Fibroblast of mammary gland (primary cell): ENCODE data around the gene PALM.
"Not testable (repeated sequence)": the region's sequence is repeated elsewhere in the genome, so short reads cannot be mapped to it uniquely, and the experiment has no call there.

Source experiments
- DNase-seq: peaks from one replicate; pipeline ENCODE4 v3.0.0-alpha.2; 2010; ENCODE audit warnings: low read depth
- H3K4me3 ChIP-seq: 2 replicates; pipeline ENCODE4 v1.5.1; 2011; ENCODE audit warnings: low read depth, mild to moderate bottlenecking, low read length, moderate library complexity; ENCODE audit not compliant: control insufficient read depth
- CTCF ChIP-seq: conservative IDR thresholded peaks from 2 replicates; pipeline ENCODE4 v1.5.1; 2011; ENCODE audit warnings: low read depth, low read length, inconsistent platforms; ENCODE audit not compliant: control insufficient read depth, insufficient read depth

Gene PALM

GRCh38 chr19:687569-688166 lies 21.1 kb upstream of the PALM start:
- DNase-seq = no peak
- H3K4me3 ChIP-seq = no peak overlapping the region
- no peak for TF ChIP-seq CTCF

GRCh38 chr19:688214-688613 lies 20.5 kb upstream of the PALM start:
- no peak for DNase-seq
- H3K4me3 ChIP-seq = no peak overlapping the region
- TF ChIP-seq CTCF = no peak

GRCh38 chr19:688992-689391 lies 19.7 kb upstream of the PALM start:
- no peak for TF ChIP-seq CTCF
- no peak for DNase-seq
- H3K4me3 ChIP-seq = no peak overlapping the region

DNA sequence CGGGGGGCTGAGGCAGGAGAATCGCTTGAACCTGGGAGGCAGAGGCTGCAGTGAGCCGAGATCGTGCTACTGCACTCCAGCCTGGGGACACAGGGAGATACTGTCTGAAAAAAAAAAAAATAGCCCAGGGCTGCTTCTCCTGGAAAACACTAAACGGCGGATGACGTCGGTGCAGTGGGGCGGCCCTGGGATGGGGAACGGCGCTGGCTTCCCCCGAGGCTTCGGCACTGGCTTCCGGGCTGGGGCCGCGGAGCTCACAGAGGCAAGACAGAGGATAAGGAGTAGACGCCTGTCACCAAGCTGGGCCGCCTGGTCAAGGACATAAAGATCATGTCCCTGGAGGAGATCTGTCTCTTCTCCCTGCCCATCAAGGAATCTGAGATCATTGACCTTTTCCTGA lies 18.5 kb upstream of the PALM start:
- no peak for TF ChIP-seq CTCF
- no peak for DNase-seq
- H3K4me3 ChIP-seq = no peak overlapping the region

DNA sequence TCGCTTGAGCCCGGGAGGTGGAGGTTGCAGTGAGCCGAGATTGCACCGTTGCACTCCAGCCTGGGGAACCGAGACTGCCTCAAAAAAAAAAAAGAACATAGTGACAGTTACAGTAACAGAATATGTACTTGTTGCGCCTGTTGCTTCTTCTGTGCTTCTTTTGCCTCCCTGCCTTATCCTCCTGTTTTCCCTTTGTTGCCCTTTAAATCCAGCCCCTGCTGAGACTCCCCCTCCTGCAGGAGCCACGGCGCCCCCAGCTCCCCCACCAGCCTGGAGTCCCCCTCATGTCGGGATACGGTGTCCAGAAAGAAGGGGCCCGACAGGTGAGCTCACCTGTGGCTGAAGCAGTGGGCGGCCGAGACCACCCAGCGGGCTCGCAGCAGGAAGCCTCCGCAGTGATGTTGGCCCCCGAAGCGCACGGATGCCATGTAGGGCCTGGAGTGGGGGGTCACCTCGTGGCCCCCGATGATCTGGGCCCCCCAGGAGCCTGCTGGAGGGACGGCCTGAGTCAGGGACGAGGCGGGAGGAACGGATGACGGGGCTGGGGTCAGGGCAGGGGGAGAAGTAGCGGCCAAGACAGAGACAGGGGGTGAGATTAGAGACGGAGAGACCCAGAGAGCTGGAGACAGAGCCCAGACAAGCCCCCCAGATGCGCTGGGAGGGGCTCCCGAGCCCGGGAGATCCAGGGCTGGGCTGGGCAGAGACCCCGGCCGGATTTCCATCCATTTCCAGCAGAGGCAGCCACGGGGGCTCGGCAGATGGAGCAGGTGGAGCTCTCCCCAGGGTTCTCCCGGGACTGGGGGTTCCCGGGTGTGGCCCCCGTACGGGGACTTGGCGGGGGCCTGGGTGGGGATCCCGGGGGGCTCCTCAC lies 14.0 kb upstream of the PALM start:
- DNase-seq = no peak
- H3K4me3 ChIP-seq = no peak overlapping the region
- TF ChIP-seq CTCF = no peak

GRCh38 chr19:695352-695949 lies 13.3 kb upstream of the PALM start, which contains the start of gene PRSS57:
PRSS57 (minus strand) TSS chr19:695452; CDS start chr19:695430, 22 bp downstream.
- no peak for DNase-seq
- TF ChIP-seq CTCF = no peak
- H3K4me3 ChIP-seq = no peak within 1 kb of the TSS

- DNase-seq, H3K4me3 ChIP-seq: not testable (repeated sequence)
Observed at GRCh38 chr19:698529-698928, 10.2 kb upstream of the PALM start.

DNA sequence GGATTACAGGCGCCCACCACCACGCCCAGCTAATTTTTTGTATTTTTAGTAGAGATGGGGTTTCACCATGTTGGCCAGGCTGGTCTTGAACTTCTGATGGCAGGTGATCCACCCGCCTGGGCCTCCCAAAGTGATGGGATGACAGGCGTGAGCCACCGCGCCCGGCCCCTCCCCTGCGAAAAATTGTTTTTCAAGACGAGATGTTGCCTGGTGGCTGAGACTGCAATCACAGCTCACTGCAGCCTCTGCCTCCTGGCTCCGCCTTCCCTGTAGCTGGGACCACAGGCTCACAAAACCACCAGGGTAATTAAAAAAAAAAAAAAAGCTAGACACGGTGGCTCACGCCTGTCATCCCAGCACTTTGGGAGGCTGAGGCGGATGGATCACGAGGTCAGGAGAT lies 8.8 kb upstream of the PALM start:
- H3K4me3 ChIP-seq, DNase-seq: not testable (repeated sequence)

- H3K4me3 ChIP-seq, DNase-seq: not testable (repeated sequence)
Observed at GRCh38 chr19:702847-703246, 5.9 kb upstream of the PALM start.
